A549 (cell line): ENCODE data around the gene HSCB. TPM values are rescaled to one million over a fixed set of nuclear protein-coding genes. Genes with fewer than 3 reads are reported as not detected.

ENCODE experiments used
- ATAC-seq, 2 experiments: fragments of 200-7000 bp in 1 of 2; fragments of >200 bp in 1 of 2; cut with Nextera tagmentation in 1 of 2; cut with Tn5 transposase in 1 of 2; 3 replicates each; pipeline versions ENCODE4 v1.8.0 to v1.9.1; 2018 to 2020; ENCODE audit warnings: mild to moderate bottlenecking in 1 of 2, moderate library complexity in 1 of 2
- CTCF ChIA-PET: fragments of 300-600 bp; sonication (Branson Sonifier 250); formaldehyde crosslinking; extraction: SDS; loops from one replicate; lab custom pipeline; 2021; ENCODE audit warnings: antibody characterized with exemption, inconsistent platforms; lab: Yijun Ruan, JAX
- POLR2A ChIA-PET: fragments of 350-600 bp; formaldehyde crosslinking; extraction: SDS; loops from one replicate; lab custom pipeline; 2021; ENCODE audit warnings: antibody characterized with exemption, inconsistent platforms; lab: Yijun Ruan, JAX
- DNase-seq, 2 experiments: peaks; one replicate each; pipeline versions ENCODE4 v3.0.0 to v3.0.0-alpha.2; 2011 to 2016; ENCODE audit warnings: low read depth in 1 of 2, low spot score in 1 of 2
- FAIRE-seq: peaks from 2 replicates; lab custom pipeline; 2011; peaks lifted over from hg19 to GRCh38; lab: Jason Lieb, UNC
- H3K27ac ChIP-seq, 2 experiments: fragments of >200 bp; sonication (Bioruptor Twin); formaldehyde crosslinking; 3 replicates each; pipeline ENCODE4 v1.5.1; 2016 to 2017
- H3K4me1 ChIP-seq: fragments of >200 bp; sonication (Bioruptor Twin); formaldehyde crosslinking; 3 replicates; pipeline ENCODE4 v1.6.1; 2016
- H3K4me2 ChIP-seq: fragments of >200 bp; sonication (Bioruptor Twin); formaldehyde crosslinking; 3 replicates; pipeline ENCODE4 v1.6.1; 2016
- H3K4me3 ChIP-seq: fragments of >200 bp; sonication (Bioruptor Twin); formaldehyde crosslinking; 3 replicates; pipeline ENCODE4 v1.5.1; 2016
- H3K9me3 ChIP-seq: fragments of >200 bp; sonication (Bioruptor Twin); formaldehyde crosslinking; 3 replicates; pipeline ENCODE4 v1.6.1; 2016
- CBX8 ChIP-seq: fragments of 200-600 bp; sonication (generic); IDR thresholded peaks from 2 replicates; pipeline ENCODE4 v1.6.1; 2016
- EHF ChIP-seq: fragments of 250-450 bp; sonication (Bioruptor Pico); IDR thresholded peaks from 2 replicates; pipeline ENCODE4 v1.5.0; 2020; ENCODE audit warnings: mild to moderate bottlenecking
- FOSB ChIP-seq: fragments of 250-450 bp; sonication (Bioruptor Pico); IDR thresholded peaks from 2 replicates; pipeline ENCODE4 v1.5.0; 2020; ENCODE audit warnings: mild to moderate bottlenecking, moderate library complexity
- GATA3 ChIP-seq: IDR thresholded peaks from 2 replicates; pipeline ENCODE4 v1.6.1; 2012; ENCODE audit warnings: borderline replicate concordance
- HDAC2 ChIP-seq: fragments of 200-600 bp; sonication (generic); IDR thresholded peaks from 2 replicates; pipeline ENCODE4 v1.6.1; 2016
- HES2 ChIP-seq: fragments of >200 bp; sonication (Bioruptor Twin); formaldehyde crosslinking; IDR thresholded peaks from 2 replicates; pipeline ENCODE4 v1.6.1; 2016
- HMGXB4 ChIP-seq: fragments of 250-450 bp; sonication (Bioruptor Pico); IDR thresholded peaks from 2 replicates; pipeline ENCODE4 v1.5.0; 2021; ENCODE audit warnings: mild to moderate bottlenecking, moderate library complexity, borderline replicate concordance
- HOXB13 ChIP-seq: fragments of 250-450 bp; sonication (Bioruptor Pico); IDR thresholded peaks from 2 replicates; pipeline ENCODE4 v1.5.0; 2020; ENCODE audit warnings: low read depth, mild to moderate bottlenecking, moderate library complexity
- HOXB5 ChIP-seq: fragments of 250-450 bp; sonication (Bioruptor Pico); IDR thresholded peaks from 2 replicates; pipeline ENCODE4 v1.5.0; 2020; ENCODE audit warnings: mild to moderate bottlenecking, moderate library complexity
- JUN ChIP-seq, 2 experiments: fragments of >200 bp; sonication (Bioruptor Twin); formaldehyde crosslinking; IDR thresholded peaks; 2 replicates in 1 of 2; 3 replicates in 1 of 2; pipeline ENCODE4 v1.6.1; 2016 to 2017
- NFE2L2 ChIP-seq: fragments of 150-350 bp; conservative IDR thresholded peaks from 2 replicates; pipeline ENCODE4 v1.6.1; 2014; ENCODE audit warnings: low read length
- RARB ChIP-seq: fragments of 250-450 bp; sonication (Bioruptor Pico); IDR thresholded peaks from 2 replicates; pipeline ENCODE4 v1.8.0; 2021; ENCODE audit warnings: mild to moderate bottlenecking, moderate library complexity
- REST ChIP-seq: fragments of 200-600 bp; sonication (generic); IDR thresholded peaks from 2 replicates; pipeline ENCODE4 v1.6.1; 2016; ENCODE audit warnings: antibody characterized with exemption, mild to moderate bottlenecking, moderate library complexity
- SMC3 ChIP-seq: fragments of >200 bp; sonication (Bioruptor Twin); formaldehyde crosslinking; IDR thresholded peaks from 3 replicates; pipeline ENCODE4 v1.6.1; 2018; ENCODE audit warnings: inconsistent platforms
- SREBF2 ChIP-seq: fragments of 450-650 bp; IDR thresholded peaks from 2 replicates; pipeline ENCODE4 v1.6.1; 2014; ENCODE audit warnings: mild to moderate bottlenecking, moderate library complexity
- USF2 ChIP-seq: fragments of 450-650 bp; IDR thresholded peaks from 2 replicates; pipeline ENCODE4 v1.6.1; 2014; ENCODE audit warnings: antibody characterized with exemption
- WGBS: methylation state at CpG from one replicate; pipeline ENCODE4 v1.1.6; 2017; ENCODE audit errors: missing lambda C conversion rate; 5-methylcytosine and 5-hydroxymethylcytosine counted together
- polyA plus RNA-seq, 4 experiments: library from polyadenylated mRNA; depleted of rRNA in 3 of 4; stranded (reverse); fragments of >200 nt; fragmentation: RNase III in 1 of 4; extraction: RNeasy Plus Mini Kit Qiagen cat#74134 plus additional on column Dnase treatment in 1 of 4; gene quantifications; 2 replicates in 3 of 4; 3 replicates in 1 of 4; pipeline ENCODE4 v1.2.3, GENCODE V29; 2011 to 2017

HSCB gene
- polyA plus RNA-seq, 2 of the 4 experiments (the other 2 are of a cell fraction) = 17.2 to 22.4 TPM

- TF ChIP-seq HMGXB4 = no peak
- TF ChIP-seq FOSB (CRISPR knock-in tag) = no peak
- TF ChIP-seq SMC3 = no peak
These were observed 49.3 kb downstream of the HSCB start (continued) for GRCh38 chr22:28791124-28791523.

- peaks cover 23% of the 10 kb centered on the region; the same call in 2 of the 3 replicates for H3K4me1 ChIP-seq
- H3K9me3 ChIP-seq = no peaks in the 10 kb centered on the region
- DNase-seq (no peak), ATAC-seq (peak; percentile 33 to 43; a peak in 4 of 6 replicates), FAIRE-seq (no peak)
- TF ChIP-seq HOXB5 (CRISPR knock-in tag) (no peak), HDAC2 (no peak), RARB (CRISPR knock-in tag) (no peak), HES2 (no peak), NFE2L2 (no peak), SREBF2 (no peak), CBX8 (no peak), USF2 (no peak)
- ChIA-PET POLR2A (no interaction called here), CTCF (interaction anchor here (0.7 to 0.9 kb wide), 3 partner anchors 16 to 81 kb away, joined by 3 read pairs; no protein-coding TSS in a partner anchor)
- WGBS = 79% methylated on average over 3 of the region's 3 CpGs
- no peak overlapping the region for H3K27ac ChIP-seq
- H3K4me3 ChIP-seq = no peak overlapping the region
- H3K4me2 ChIP-seq = no peak overlapping the region
These were observed 50.1 kb downstream of the HSCB start for GRCh38 chr22:28791841-28792490.

- Histone ChIP-seq H3K9me3 (no peaks in the 10 kb centered on the region), H3K4me1 (peaks cover 29% of the 10 kb centered on the region; the same call in 2 of the 3 replicates), H3K27ac (no peak overlapping the region), H3K4me3 (no peak overlapping the region)
- 91% methylated on average over 15 of the region's 15 CpGs for WGBS
- ATAC-seq = peak; percentile 43 to 50; a peak in 4 of 6 replicates
- POLR2A ChIA-PET = interaction anchor here (0.9 kb wide), 1 partner anchor 7 kb away, joined by 3 read pairs; no protein-coding TSS in a partner anchor
- TF ChIP-seq HOXB5 (CRISPR knock-in tag) = no peak
- no peak for TF ChIP-seq HOXB13 (CRISPR knock-in tag)
- no peak for TF ChIP-seq GATA3
- TF ChIP-seq REST = no peak
- TF ChIP-seq FOSB (CRISPR knock-in tag) = no peak
- no peak for TF ChIP-seq EHF (CRISPR knock-in tag)
- peak in 1 of 2 experiments; percentile 31; a peak in 1 of 5 replicates for TF ChIP-seq JUN (IDR thresholded peaks at IDR 0.05)
- TF ChIP-seq, all 56 proteins: peak for 1
- no peak for DNase-seq
- no peak overlapping the region for H3K4me2 ChIP-seq
- no peak for FAIRE-seq
- CTCF ChIA-PET = interaction anchor here (0.6 to 0.9 kb wide), 4 partner anchors 16 to 80 kb away, joined by 3 read pairs; no protein-coding TSS in a partner anchor
These were observed 50.9 kb downstream of the HSCB start for GRCh38 chr22:28792491-28793383.
